Right lobe of liver (tissue), 4 donors: ENCODE results near the gene RERGL.

Source experiments
- CTCF ChIP-seq, 4 donors: fragments of 200-600 bp in 3 of 4; fragments of 450-650 bp in 1 of 4; IDR thresholded peaks; one replicate each; pipeline versions ENCODE4 v1.5.1 to v1.8.0; 2016 to 2022; ENCODE audit warnings: antibody characterized with exemption in 4 of 4, mild to moderate bottlenecking in 2 of 4
- POLR2A ChIP-seq: fragments of 450-650 bp; IDR thresholded peaks from one replicate; pipeline ENCODE4 v1.6.1; 2017; ENCODE audit warnings: antibody characterized with exemption, mild to moderate bottlenecking
- donor health status: DM: no; HTN: no; CAD: no.
- donor health status: DM: no; HTN: no; CAD: no.
- donor health status: DM: no; HTN: yes; CAD: no.

- no peak for TF ChIP-seq CTCF (IDR thresholded peaks at IDR 0.05)
- TF ChIP-seq POLR2A = no peak
Measured at GRCh38 chr12:18139254-18139653, 49.3 kb upstream of the RERGL start.
